Parathyroid adenoma (tissue), 2 donors: ENCODE results near the gene FBLN2.

Experiments
- H2AFZ ChIP-seq: fragments of 300-600 bp; sonication (generic); one replicate; pipeline ENCODE4 v1.7.0; 2017; ENCODE audit warnings: antibody characterized with exemption, mild to moderate bottlenecking
- H3K27ac ChIP-seq: fragments of 300-600 bp; sonication (generic); one replicate; pipeline ENCODE4 v1.7.0; 2017
- H3K27me3 ChIP-seq: fragments of 300-600 bp; sonication (generic); one replicate; pipeline ENCODE4 v1.7.0; 2017; ENCODE audit warnings: low read length; ENCODE audit not compliant: control insufficient read depth, insufficient read depth
- H3K36me3 ChIP-seq: fragments of 300-600 bp; sonication (generic); one replicate; pipeline ENCODE4 v1.7.0; 2017; ENCODE audit warnings: low read length; ENCODE audit not compliant: control insufficient read depth, insufficient read depth
- H3K4me1 ChIP-seq: fragments of 300-600 bp; sonication (generic); one replicate; pipeline ENCODE4 v1.7.0; 2017; ENCODE audit warnings: control low read depth
- H3K4me2 ChIP-seq: fragments of 300-600 bp; sonication (generic); one replicate; pipeline ENCODE4 v1.7.0; 2017; ENCODE audit warnings: low read length
- H3K4me3 ChIP-seq: fragments of 300-600 bp; sonication (generic); one replicate; pipeline ENCODE4 v1.7.0; 2017; ENCODE audit warnings: low read depth, low read length
- H3K79me2 ChIP-seq: fragments of 300-600 bp; sonication (generic); one replicate; pipeline ENCODE4 v1.7.0; 2017; ENCODE audit warnings: control low read depth
- H3K9ac ChIP-seq: fragments of 300-600 bp; sonication (generic); one replicate; pipeline ENCODE4 v1.7.0; 2017; ENCODE audit warnings: mild to moderate bottlenecking
- H3K9me3 ChIP-seq: fragments of 300-600 bp; sonication (generic); one replicate; pipeline ENCODE4 v1.7.0; 2017; ENCODE audit warnings: low read length; ENCODE audit not compliant: control insufficient read depth
- TF ChIP-seq, protein P1 (sequence below): fragments of 300-600 bp; sonication (generic); IDR thresholded peaks from one replicate; pipeline ENCODE4 v1.7.0; 2017; ENCODE audit warnings: antibody characterized with exemption, mild to moderate bottlenecking
- donor health status: primary hyperparathyroidism.

Gene FBLN2

DNA sequence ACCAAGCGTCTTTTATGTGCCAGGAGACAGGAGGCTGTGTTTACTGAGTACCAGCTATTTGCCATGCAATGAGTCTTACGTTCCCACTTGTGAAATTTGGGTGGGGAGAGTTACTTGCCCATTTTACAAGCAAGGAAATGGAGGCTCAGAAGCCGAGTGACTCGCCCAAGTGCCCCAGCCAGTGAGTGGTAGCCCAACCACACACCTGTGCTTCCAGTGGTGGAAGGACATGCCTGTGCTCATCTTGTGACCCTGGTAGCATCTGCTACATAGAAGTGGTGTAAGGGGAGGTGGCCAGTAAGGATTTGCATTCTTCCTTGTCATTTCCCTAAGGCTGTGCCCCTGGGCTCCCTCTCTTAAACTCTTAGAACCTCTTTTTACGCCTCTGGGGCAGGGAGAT is 49.3 kb downstream of the FBLN2 start:
- H3K36me3 ChIP-seq: no peaks in the 10 kb centered on the region
- no peak overlapping the region for H3K4me2 ChIP-seq
- H3K9ac ChIP-seq: no peak overlapping the region
- no peaks in the 10 kb centered on the region for H3K79me2 ChIP-seq
- no peaks in the 10 kb centered on the region for H3K9me3 ChIP-seq
- TF ChIP-seq, protein P1, sequence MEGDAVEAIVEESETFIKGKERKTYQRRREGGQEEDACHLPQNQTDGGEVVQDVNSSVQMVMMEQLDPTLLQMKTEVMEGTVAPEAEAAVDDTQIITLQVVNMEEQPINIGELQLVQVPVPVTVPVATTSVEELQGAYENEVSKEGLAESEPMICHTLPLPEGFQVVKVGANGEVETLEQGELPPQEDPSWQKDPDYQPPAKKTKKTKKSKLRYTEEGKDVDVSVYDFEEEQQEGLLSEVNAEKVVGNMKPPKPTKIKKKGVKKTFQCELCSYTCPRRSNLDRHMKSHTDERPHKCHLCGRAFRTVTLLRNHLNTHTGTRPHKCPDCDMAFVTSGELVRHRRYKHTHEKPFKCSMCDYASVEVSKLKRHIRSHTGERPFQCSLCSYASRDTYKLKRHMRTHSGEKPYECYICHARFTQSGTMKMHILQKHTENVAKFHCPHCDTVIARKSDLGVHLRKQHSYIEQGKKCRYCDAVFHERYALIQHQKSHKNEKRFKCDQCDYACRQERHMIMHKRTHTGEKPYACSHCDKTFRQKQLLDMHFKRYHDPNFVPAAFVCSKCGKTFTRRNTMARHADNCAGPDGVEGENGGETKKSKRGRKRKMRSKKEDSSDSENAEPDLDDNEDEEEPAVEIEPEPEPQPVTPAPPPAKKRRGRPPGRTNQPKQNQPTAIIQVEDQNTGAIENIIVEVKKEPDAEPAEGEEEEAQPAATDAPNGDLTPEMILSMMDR: no peak
- peaks cover 43% of the 10 kb centered on the region for H3K4me1 ChIP-seq
- peak overlapping the region; percentile 62 for H2AFZ ChIP-seq
- no peak overlapping the region for H3K4me3 ChIP-seq
- H3K27me3 ChIP-seq: no peaks in the 10 kb centered on the region
- peak overlapping the region; percentile 85 for H3K27ac ChIP-seq

DNA sequence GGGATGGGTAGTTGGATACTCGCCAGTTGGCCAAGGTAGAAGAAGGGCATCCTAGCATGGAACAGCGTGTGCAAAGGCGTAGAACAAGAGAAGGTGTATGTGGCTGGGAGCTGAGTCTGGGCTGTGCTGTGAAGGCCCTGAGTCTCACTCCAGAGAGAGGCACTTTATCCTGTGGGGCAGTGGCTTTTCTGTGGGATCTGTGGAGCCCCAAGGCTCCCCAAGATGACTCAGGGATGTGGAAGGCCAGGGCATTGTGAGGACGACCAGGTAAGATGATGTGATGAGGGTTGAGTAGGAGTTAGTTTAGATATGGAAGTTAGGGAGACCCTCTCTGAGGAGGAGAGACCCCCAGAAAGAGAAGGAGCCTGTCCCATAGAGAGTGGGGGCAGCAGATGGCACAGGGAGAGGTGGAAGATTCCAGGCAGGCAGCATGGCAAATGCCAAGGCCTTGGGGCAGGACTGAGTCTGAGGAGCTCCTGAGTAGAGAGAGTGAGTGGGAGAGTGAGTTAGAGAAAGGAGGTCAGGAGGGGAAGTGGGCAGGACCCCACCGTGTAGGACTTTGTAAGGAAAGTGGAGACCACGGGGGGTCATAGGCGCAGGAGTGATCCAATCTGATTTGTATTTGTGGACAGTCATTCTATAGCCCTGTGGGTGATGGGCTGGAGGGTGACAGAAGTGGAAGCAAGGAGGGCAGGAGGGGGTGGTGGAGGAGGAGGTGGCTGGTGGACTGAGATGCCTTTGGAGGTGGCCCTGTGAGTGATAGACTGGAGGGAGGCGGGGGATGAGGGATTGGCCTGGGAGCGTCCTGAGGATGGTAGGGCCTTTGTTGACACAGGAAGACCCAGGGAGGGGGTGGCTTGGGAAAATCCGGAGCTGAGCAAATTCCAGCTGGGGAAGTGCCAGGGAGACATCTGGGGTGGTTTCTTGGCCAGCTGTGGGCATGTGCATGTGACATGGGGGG is 50.3 kb downstream of the FBLN2 start:
- no peaks in the 10 kb centered on the region for H3K79me2 ChIP-seq
- peak overlapping the region; percentile 85 for H3K27ac ChIP-seq
- TF ChIP-seq, protein P1: no peak
- no peak overlapping the region for H3K4me2 ChIP-seq
- no peaks in the 10 kb centered on the region for H3K36me3 ChIP-seq
- no peaks in the 10 kb centered on the region for H3K27me3 ChIP-seq
- H3K9me3 ChIP-seq: no peaks in the 10 kb centered on the region
- H3K4me1 ChIP-seq: peaks cover 43% of the 10 kb centered on the region
- H3K4me3 ChIP-seq: no peak overlapping the region
- no peak overlapping the region for H3K9ac ChIP-seq
- H2AFZ ChIP-seq: peak overlapping the region; percentile 62

DNA sequence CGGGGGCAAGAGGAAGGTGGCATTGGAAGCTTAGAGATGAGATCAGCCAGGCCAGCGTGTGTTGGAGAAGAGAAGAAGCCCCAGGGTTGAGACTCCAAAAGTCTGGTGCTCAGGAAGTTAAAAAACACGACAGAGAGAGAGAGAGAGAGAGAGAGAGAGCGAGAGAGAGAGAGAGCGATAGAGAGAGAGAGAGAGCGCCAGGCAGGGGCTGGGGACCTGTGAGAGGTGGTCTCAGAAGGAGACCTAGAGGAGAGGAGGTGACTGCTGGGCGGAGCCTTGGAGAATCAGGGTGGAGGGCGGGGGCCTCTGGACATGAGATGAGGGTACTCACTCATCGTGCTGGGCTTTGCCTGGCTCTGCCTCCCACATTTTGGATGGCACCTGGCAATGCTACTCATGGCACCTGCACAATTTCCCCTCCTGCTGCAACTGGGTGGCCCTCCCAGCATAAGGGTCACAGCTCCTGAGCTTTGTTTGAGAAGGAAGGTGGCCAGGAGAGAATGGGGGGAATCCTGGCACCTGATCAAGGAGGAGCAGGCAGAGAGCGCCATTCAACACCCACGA is 51.0 kb downstream of the FBLN2 start:
- Histone ChIP-seq H3K27me3 (no peaks in the 10 kb centered on the region), H2AFZ (peak overlapping the region; percentile 54), H3K27ac (peak overlapping the region; percentile 85), H3K4me2 (no peak overlapping the region), H3K36me3 (no peaks in the 10 kb centered on the region), H3K4me3 (no peak overlapping the region), H3K79me2 (no peaks in the 10 kb centered on the region), H3K9me3 (no peaks in the 10 kb centered on the region), H3K4me1 (peaks cover 43% of the 10 kb centered on the region), H3K9ac (no peak overlapping the region)
- TF ChIP-seq, protein P1: no peak

DNA sequence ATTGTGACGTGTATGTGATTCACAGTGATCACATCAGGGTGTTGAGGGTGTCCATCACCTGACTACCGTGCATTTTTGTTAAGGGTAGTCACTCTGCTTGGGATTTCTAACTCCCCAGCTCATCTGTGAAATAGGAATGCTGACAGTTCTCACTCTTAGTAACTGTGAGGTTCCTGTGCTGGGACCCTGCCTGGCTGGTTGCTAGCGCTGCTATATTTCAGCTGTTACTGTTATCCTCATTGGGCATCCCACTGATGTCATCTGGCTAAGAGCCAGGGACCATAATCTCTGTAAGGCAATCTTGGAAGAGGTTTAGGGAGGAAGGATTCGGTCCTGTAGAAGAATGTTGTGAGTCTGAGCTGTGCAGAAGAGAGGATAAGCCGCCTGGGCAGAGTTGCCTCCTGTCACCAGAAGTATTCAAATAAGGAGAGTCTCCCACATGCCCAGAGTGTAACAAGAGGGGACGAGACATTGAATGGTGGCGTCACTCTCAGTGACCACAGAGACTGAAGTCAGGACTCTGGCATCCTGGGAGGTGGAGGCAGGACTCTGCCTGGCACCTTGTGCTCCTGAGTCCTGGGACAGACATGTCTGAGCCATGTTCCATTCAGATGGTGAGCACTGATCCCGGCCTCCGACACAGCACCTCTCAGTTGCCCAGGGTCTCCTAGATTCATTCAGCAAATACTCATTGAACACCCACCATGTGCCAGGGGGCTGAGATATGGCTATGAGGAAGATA is 52.2 kb downstream of the FBLN2 start:
- Histone ChIP-seq H3K4me1 (peaks cover 35% of the 10 kb centered on the region), H3K4me3 (no peak overlapping the region), H3K36me3 (no peaks in the 10 kb centered on the region), H3K27ac (peak overlapping the region; percentile 37), H3K4me2 (no peak overlapping the region), H2AFZ (peak overlapping the region; percentile 42), H3K9me3 (no peaks in the 10 kb centered on the region), H3K79me2 (no peaks in the 10 kb centered on the region), H3K9ac (no peak overlapping the region), H3K27me3 (no peaks in the 10 kb centered on the region)
- TF ChIP-seq, protein P1: no peak
